ENCODE data around the gene GNL1. TPM values are rescaled to one million over a fixed set of nuclear protein-coding genes. Genes with fewer than 3 reads are reported as not detected.

The GNL1 gene
- total and polyA plus RNA-seq, 10 of the 15 experiments (the other 5 are each of a cell fraction or from before 2014, with no cell fraction given): 0.18 to 64.5 (median 45.5) TPM

GRCh38 chr6:30556066-30556905 is at the start of gene GNL1 (continued):
- 0 out of 3 replicates have a peak, but pooled peaks have one; percentile 35 for TF ChIP-seq POU2F2 (IDR thresholded peaks at IDR 0.05; ENCODE audit: borderline replicate concordance, low read depth, low read length)
- peak; percentile 97 for TF ChIP-seq KLF5 (IDR thresholded peaks at IDR 0.05; ENCODE audit: partially characterized antibody)
- no peak for TF ChIP-seq USF2 (IDR thresholded peaks at IDR 0.05; ENCODE audit: borderline replicate concordance, low read depth, low read length)
- TF ChIP-seq CHD1 (IDR thresholded peaks at IDR 0.05; ENCODE audit: low read depth, low read length): peak; percentile 97
- 0 out of 2 replicates have a peak, but pooled peaks have one; percentile 4 for TF ChIP-seq NFIC (IDR thresholded peaks at IDR 0.05; ENCODE audit: low read depth, low read length)
- peak; percentile 94 for TF ChIP-seq SMARCA5 (IDR thresholded peaks at IDR 0.05)
- TF ChIP-seq NR2C1 (IDR thresholded peaks at IDR 0.05): no peak; the same call in 1 of the 2 replicates
- no peak for TF ChIP-seq CTCF (IDR thresholded peaks at IDR 0.05 in 2 of 3, conservative IDR thresholded peaks at IDR 0.05 in 1 of 3; ENCODE audit: control insufficient read depth in 2 of 3, extremely low read depth in 1 of 3, insufficient read depth in 1 of 3, low read depth in 3 of 3, low read length in 3 of 3)
- TF ChIP-seq TARDBP (IDR thresholded peaks at IDR 0.05; ENCODE audit: borderline replicate concordance): no peak
- no peak for TF ChIP-seq FOS (IDR thresholded peaks at IDR 0.05; ENCODE audit: borderline replicate concordance, extremely low read depth, insufficient read length)
- peak; percentile 42; the same call in 1 of the 2 replicates for TF ChIP-seq PAX5 (IDR thresholded peaks at IDR 0.05; ENCODE audit: borderline replicate concordance, low read depth, low read length)
- no peak for TF ChIP-seq CUX1 (IDR thresholded peaks at IDR 0.05; ENCODE audit: insufficient replicate concordance, low read depth, low read length)
- TF ChIP-seq ZNF274 (IDR thresholded peaks at IDR 0.05; ENCODE audit: insufficient read depth, insufficient read length): no peak
- TF ChIP-seq BHLHE40 (IDR thresholded peaks at IDR 0.05; ENCODE audit: borderline replicate concordance in 1 of 2, low read depth in 2 of 2, low read length in 1 of 2): peak; percentile 96 to 98
- peak; percentile 5 for TF ChIP-seq SIN3A (IDR thresholded peaks at IDR 0.05; ENCODE audit: low read depth, low read length)
- TF ChIP-seq IKZF2 (IDR thresholded peaks at IDR 0.05): peak in 1 of 2 experiments; percentile 12; a peak in 1 of 4 replicates
- no peak for TF ChIP-seq CEBPZ (IDR thresholded peaks at IDR 0.05; ENCODE audit: low read depth, low read length)
- TF ChIP-seq PAX8 (IDR thresholded peaks at IDR 0.05): no peak

Measured in GM12878 (cell line).